Esophagus squamous epithelium (tissue), 5 donors: ENCODE data around the gene UTS2R. TPM values are rescaled to one million over a fixed set of nuclear protein-coding genes. Genes with fewer than 3 reads are reported as not detected.

ENCODE experiments used
- DNase-seq: peaks from one replicate; lab custom pipeline; 2025; lab: John Stamatoyannopoulos, UW
- H3K27ac ChIP-seq, 4 donors: fragments of 200-600 bp; sonication (generic); one replicate each; pipeline ENCODE4 v1.5.1; 2016 to 2019; ENCODE audit warnings: mild to moderate bottlenecking in 1 of 4
- H3K27me3 ChIP-seq, 4 donors: fragments of 200-600 bp; sonication (generic); 1 replicate in 3 of 4; 2 replicates in 1 of 4; pipeline versions ENCODE4 v1.5.1 to v1.6.0; 2017 to 2021; ENCODE audit warnings: antibody characterized with exemption in 1 of 4
- H3K36me3 ChIP-seq, 3 donors: fragments of 200-600 bp; sonication (generic); one replicate each; pipeline ENCODE4 v1.5.1; 2016 to 2019
- H3K4me1 ChIP-seq, 3 donors: fragments of 200-600 bp; sonication (generic); one replicate each; pipeline ENCODE4 v1.5.1; 2017 to 2019
- H3K4me3 ChIP-seq, 4 donors: fragments of 200-600 bp; sonication (generic); 1 replicate in 3 of 4; 2 replicates in 1 of 4; pipeline ENCODE4 v1.5.1; 2016 to 2019; ENCODE audit warnings: mild to moderate bottlenecking in 2 of 4, moderate library complexity in 1 of 4
- H3K9me3 ChIP-seq, 3 donors: fragments of 200-600 bp; sonication (generic); one replicate each; pipeline ENCODE4 v1.5.1; 2016 to 2019
- POLR2A ChIP-seq, 4 donors: fragments of 450-650 bp; IDR thresholded peaks; one replicate each; pipeline ENCODE4 v1.6.1; 2017; ENCODE audit warnings: antibody characterized with exemption in 4 of 4, mild to moderate bottlenecking in 4 of 4, moderate library complexity in 3 of 4
- WGBS, 2 donors: methylation state at CpG; one replicate each; pipeline ENCODE4 v1.1.5; 2018; 5-methylcytosine and 5-hydroxymethylcytosine counted together
- intact Hi-C: fragments of 100-400 bp; cut with DNase I; formaldehyde crosslinking; loops from one replicate; pipeline ENCODE4 v1.15.0; 2022
- total RNA-seq, 4 donors: library from RNA; depleted of rRNA; stranded (reverse); fragments of >200 nt; gene quantifications; one replicate each; pipeline ENCODE4 v1.1.0, GENCODE V29; 2016
- TF ChIP-seq, protein P1 (sequence below), 6 experiments: fragments of 450-650 bp in 4 of 6; fragments of 200-600 bp in 2 of 6; sonication (generic) in 2 of 6; IDR thresholded peaks; one replicate each; pipeline ENCODE4 v1.5.1; 2016 to 2019; ENCODE audit warnings: antibody characterized with exemption in 6 of 6, mild to moderate bottlenecking in 4 of 6, moderate library complexity in 4 of 6
- donor health status: DM: yes; HTN: yes; CAD: no.

Gene UTS2R
- total RNA-seq, 4 donors from 2014 or later, result not detected

DNA sequence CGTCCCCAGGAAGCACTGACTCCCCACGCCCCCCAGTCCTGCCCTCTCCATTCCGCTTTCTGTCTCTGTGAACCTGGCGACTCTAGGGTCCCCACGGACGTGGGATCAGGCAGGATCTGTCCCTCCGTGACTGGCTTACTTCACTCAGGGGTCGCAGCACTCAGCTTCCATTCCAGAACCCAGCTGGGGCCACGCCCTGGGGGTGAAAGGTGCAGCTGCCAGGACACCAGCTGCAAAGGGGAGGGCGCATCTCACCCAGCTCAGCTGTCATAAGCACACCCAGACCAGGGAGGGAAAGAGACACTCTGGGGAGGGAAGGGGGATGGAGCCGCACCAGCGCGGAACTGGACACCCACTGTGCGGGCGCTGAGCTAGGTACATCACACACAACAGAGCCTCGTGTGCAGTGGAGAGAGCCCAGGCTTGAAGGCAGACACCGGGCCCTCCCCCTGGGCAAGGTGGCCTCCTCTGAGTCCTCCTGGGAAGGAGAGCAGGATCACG is 28.1 kb downstream of the UTS2R start:
- Histone ChIP-seq H3K27ac (peak overlapping the region in 3 of 4 donors; percentile 31 to 54 (median 38)), H3K4me1 (peaks cover 0 to 40% (median 8%) of the 10 kb centered on the region in 3 donors), H3K4me3 (no peak overlapping the region), H3K9me3 (no peaks in the 10 kb centered on the region), H3K36me3 (peaks cover 0 to 75% (median 0%) of the 10 kb centered on the region in 3 donors), H3K27me3 (no peaks in the 10 kb centered on the region)
- WGBS, 2 donors, result 63 to 87% methylated on average over 7 to 9 of the region's 18 CpGs
- intact Hi-C loops, result no loop called here
- DNase-seq, result no peak
- no peak for TF ChIP-seq POLR2A (IDR thresholded peaks at IDR 0.05)
- TF ChIP-seq, protein P1, sequence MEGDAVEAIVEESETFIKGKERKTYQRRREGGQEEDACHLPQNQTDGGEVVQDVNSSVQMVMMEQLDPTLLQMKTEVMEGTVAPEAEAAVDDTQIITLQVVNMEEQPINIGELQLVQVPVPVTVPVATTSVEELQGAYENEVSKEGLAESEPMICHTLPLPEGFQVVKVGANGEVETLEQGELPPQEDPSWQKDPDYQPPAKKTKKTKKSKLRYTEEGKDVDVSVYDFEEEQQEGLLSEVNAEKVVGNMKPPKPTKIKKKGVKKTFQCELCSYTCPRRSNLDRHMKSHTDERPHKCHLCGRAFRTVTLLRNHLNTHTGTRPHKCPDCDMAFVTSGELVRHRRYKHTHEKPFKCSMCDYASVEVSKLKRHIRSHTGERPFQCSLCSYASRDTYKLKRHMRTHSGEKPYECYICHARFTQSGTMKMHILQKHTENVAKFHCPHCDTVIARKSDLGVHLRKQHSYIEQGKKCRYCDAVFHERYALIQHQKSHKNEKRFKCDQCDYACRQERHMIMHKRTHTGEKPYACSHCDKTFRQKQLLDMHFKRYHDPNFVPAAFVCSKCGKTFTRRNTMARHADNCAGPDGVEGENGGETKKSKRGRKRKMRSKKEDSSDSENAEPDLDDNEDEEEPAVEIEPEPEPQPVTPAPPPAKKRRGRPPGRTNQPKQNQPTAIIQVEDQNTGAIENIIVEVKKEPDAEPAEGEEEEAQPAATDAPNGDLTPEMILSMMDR (IDR thresholded peaks at IDR 0.05), result no peak

DNA sequence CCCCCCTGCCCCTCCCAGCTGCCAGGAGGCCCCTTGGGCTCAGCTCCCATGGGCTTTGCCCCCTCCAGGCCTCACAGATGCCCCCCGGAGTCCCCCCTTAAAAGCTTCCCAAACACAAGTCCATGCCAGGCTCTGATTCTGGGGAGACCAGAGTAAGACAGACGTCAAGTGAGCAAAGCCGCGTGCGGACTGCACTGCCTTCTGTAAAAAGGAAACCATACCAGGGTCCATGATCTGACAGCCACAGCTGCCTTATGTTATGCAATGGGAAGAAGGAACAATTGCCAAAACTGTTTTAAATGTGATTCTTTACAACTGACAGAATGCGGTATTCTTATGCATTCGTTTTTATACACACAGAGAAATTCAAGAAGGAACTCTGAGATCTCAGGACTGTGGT is 28.6 kb downstream of the UTS2R start:
- peaks cover 0 to 40% (median 8%) of the 10 kb centered on the region in 3 donors for H3K4me1 ChIP-seq
- no peaks in the 10 kb centered on the region for H3K9me3 ChIP-seq
- intact Hi-C loops, result no loop called here
- no peak overlapping the region for H3K4me3 ChIP-seq
- WGBS, 2 donors, result 42 to 67% methylated on average over 2 to 3 of the region's 7 CpGs
- peak overlapping the region in 3 of 4 donors; percentile 31 to 54 (median 38) for H3K27ac ChIP-seq
- no peak for DNase-seq
- H3K36me3 ChIP-seq, result peaks cover 0 to 74% (median 0%) of the 10 kb centered on the region in 3 donors
- no peak for TF ChIP-seq POLR2A (IDR thresholded peaks at IDR 0.05)
- TF ChIP-seq, protein P1 (IDR thresholded peaks at IDR 0.05), result no peak
- H3K27me3 ChIP-seq, result no peaks in the 10 kb centered on the region

DNA sequence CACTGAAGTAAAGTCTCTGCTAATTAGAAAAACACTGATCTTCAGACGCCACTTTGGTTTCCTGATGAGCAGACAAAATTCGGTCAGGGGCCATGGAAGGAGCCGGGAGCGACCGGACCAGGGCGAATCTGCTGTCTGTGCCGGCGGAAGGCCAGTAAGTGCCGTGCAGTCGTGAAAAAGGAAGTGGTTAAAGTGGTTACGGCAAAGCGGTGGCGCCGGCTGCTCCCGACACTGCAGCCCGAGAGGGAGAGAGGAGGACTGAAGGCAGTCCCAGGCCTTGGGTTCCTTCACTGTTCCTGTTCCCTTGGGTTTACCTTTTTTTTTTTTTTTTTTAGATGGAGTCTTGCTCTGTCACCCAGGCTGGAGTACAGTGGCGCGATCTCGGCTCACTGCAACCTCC is 29.3 kb downstream of the UTS2R start:
- no peak overlapping the region for H3K4me3 ChIP-seq
- TF ChIP-seq, protein P1 (IDR thresholded peaks at IDR 0.05), result no peak
- no peak for TF ChIP-seq POLR2A (IDR thresholded peaks at IDR 0.05)
- no peak for DNase-seq
- intact Hi-C loops, result no loop called here
- H3K27me3 ChIP-seq, result no peaks in the 10 kb centered on the region
- H3K9me3 ChIP-seq, result no peaks in the 10 kb centered on the region
- WGBS, 2 donors, result 58 to 85% methylated on average over 16 to 19 of the region's 19 CpGs
- H3K36me3 ChIP-seq, result peaks cover 0 to 75% (median 0%) of the 10 kb centered on the region in 3 donors
- peaks cover 0 to 40% (median 8%) of the 10 kb centered on the region in 3 donors for H3K4me1 ChIP-seq
- peak overlapping the region in 1 of 4 donors; percentile 28 for H3K27ac ChIP-seq

DNA sequence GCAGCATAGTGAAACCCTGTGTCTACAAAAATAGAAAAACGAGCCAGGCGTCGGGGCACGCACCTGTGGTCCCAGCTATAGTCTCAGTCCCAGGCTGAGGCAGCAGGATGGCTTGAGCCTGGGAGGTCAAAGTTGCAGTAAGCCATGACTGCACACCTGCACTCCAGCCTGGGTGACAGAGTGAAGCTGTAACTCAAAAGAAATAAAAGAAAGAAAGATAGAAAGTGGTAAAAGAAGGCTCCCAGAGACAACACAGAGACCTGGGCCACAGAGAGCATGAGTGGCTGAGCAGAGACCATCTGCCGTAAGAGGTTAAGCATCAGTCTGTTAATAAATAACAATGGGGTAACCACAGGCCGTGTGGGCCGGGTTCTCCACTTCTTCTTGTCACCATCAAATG is 31.3 kb downstream of the UTS2R start:
- Histone ChIP-seq H3K27ac (no peak overlapping the region), H3K27me3 (no peaks in the 10 kb centered on the region), H3K36me3 (peaks cover 0 to 80% (median 0%) of the 10 kb centered on the region in 3 donors), H3K4me3 (no peak overlapping the region), H3K9me3 (no peaks in the 10 kb centered on the region), H3K4me1 (peaks cover 0 to 27% (median 8%) of the 10 kb centered on the region in 3 donors)
- DNase-seq, result no peak
- 94 to 97% methylated on average over 7 of the region's 7 CpGs for WGBS, 2 donors
- TF ChIP-seq POLR2A (IDR thresholded peaks at IDR 0.05), result no peak
- TF ChIP-seq, protein P1 (IDR thresholded peaks at IDR 0.05), result no peak
- intact Hi-C loops, result no loop called here

DNA sequence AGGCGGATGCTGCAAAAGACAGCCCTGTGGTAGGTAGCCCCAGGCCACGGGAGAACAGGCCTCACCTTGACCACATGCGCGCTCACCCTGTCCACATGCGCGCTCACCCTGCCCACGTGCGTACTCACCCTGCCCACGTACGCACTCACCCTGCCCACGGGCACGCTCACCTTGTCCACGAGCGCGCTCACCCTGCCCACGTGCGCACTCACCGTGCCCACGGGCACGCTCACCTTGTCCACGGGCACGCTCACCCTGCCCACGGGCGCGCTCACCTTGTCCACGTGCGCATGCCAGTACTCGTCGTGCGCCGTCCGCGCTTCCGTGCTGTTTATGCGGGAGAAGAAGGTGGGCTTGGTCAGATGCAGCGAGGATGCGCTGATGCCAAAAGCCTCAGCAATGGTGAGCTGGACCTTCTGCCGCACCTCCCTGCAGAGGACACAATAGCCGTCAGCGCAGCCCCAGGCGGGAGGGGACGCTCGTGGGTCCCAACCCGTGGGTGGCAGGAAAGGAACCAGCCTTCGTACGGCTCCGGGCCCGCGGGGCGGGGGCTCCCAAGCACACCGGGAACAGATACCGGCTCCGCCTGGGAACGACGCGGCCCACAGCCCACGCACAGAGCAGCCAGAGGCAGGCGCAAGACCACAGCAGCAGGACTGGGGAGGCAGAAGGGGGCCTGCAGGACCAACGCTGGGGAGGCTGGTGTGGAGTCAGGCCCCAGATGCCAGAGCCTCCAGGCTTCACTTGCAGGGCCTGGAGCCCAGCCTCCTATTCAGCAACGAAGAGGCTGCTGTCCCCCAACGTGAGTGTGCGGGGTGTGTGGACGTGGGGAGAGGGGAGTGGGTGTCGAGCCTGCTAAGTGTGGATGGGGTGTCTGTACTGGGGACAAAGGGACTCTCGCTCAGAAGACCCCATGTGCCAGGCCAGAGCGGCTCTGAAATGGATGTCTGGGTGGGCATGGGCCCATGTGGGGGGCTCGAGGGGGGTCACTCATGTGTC is 32.4 kb downstream of the UTS2R start:
- no peaks in the 10 kb centered on the region for H3K9me3 ChIP-seq
- TF ChIP-seq, protein P1 (IDR thresholded peaks at IDR 0.05), result no peak
- no peak for TF ChIP-seq POLR2A (IDR thresholded peaks at IDR 0.05)
- intact Hi-C loops, result no loop called here
- no peak overlapping the region for H3K27ac ChIP-seq
- peaks cover 0 to 85% (median 0%) of the 10 kb centered on the region in 3 donors for H3K36me3 ChIP-seq
- H3K27me3 ChIP-seq, result no peaks in the 10 kb centered on the region
- no peak for DNase-seq
- peaks cover 0 to 16% (median 8%) of the 10 kb centered on the region in 3 donors for H3K4me1 ChIP-seq
- no peak overlapping the region for H3K4me3 ChIP-seq
- WGBS, 2 donors, result 94% methylated on average over 25 to 38 of the region's 67 CpGs
